Neural progenitor cell (in vitro differentiated cells): Measurements from ENCODE around the gene OR4E2.

Source experiments
- CTCF ChIP-seq: fragments of 200-600 bp; sonication (generic); IDR thresholded peaks from 2 replicates; pipeline ENCODE4 v1.5.1; 2017; ENCODE audit warnings: antibody characterized with exemption, mild to moderate bottlenecking
- EZH2phosphoT487 ChIP-seq: fragments of 200-600 bp; sonication (generic); IDR thresholded peaks from 2 replicates; pipeline ENCODE4 v1.6.1; 2017; ENCODE audit warnings: antibody characterized with exemption

DNA sequence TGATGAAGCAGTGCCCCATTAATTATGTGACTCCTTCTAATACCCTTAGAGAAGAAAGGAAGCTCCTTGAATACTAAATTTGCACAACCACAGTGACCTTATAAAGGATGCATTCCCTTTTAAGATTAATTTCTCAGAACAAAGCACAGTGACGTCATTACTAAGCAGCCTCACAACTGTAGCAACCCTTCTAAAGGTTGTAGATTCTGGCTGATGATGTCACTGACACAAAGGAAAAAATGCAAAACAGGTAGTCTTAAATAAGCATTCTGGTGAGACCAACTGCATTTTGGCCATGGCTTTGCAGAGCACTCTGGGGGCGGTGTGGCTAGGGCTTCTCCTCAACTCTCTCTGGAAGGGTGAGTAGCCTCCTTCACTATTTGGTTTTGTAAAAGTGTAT is 58.4 kb downstream of the OR4E2 start:
- TF ChIP-seq EZH2phosphoT487 (no peak), CTCF (no peak)
